K562 (cell line): ENCODE results near the gene METAP1. TPM values are rescaled to one million over a fixed set of nuclear protein-coding genes. Genes with fewer than 3 reads are reported as not detected.

Experiments used
- BMI1 ChIP-seq: fragments of 150-350 bp; IDR thresholded peaks from 2 replicates; pipeline ENCODE4 v1.6.1; 2014; ENCODE audit warnings: low read length
- BRCA1 ChIP-seq, 2 experiments: fragments of 450-650 bp in 1 of 2; sonication (generic) in 1 of 2; formaldehyde crosslinking in 1 of 2; IDR thresholded peaks; 2 replicates each; pipeline versions ENCODE4 v1.5.0 to v1.6.1; 2017 to 2020; ENCODE audit warnings: mild to moderate bottlenecking in 1 of 2, missing genetic modification reagents in 1 of 2
- FOSL1 ChIP-seq: fragments of 200-800 bp; sonication (Bioruptor generic); conservative IDR thresholded peaks from 2 replicates; pipeline ENCODE4 v1.6.1; 2016; ENCODE audit warnings: missing genetic modification characterization, missing compliant biosample characterization
- IRF2 ChIP-seq: sonication (generic); formaldehyde crosslinking; IDR thresholded peaks from 2 replicates; pipeline ENCODE4 v1.8.1; 2022; ENCODE audit warnings: mild to moderate bottlenecking, missing genetic modification reagents
- MED1 ChIP-seq: sonication (generic); formaldehyde crosslinking; IDR thresholded peaks from 2 replicates; pipeline ENCODE4 v1.8.1; 2023; ENCODE audit warnings: missing genetic modification reagents, borderline replicate concordance
- MTA2 ChIP-seq: fragments of 450-650 bp; IDR thresholded peaks from 2 replicates; pipeline ENCODE4 v1.6.1; 2016; ENCODE audit warnings: low read depth
- NCOR1 ChIP-seq: fragments of 450-650 bp; IDR thresholded peaks from 2 replicates; pipeline ENCODE4 v1.6.1; 2016; ENCODE audit warnings: mild to moderate bottlenecking, moderate library complexity
- PTRF ChIP-seq: fragments of 450-650 bp; IDR thresholded peaks from 2 replicates; pipeline ENCODE4 v1.6.1; 2016; ENCODE audit warnings: mild to moderate bottlenecking, missing genetic modification characterization, missing compliant biosample characterization
- RBM17 ChIP-seq: fragments of 200-400 bp; formaldehyde crosslinking; IDR thresholded peaks from 2 replicates; pipeline ENCODE4 v1.6.1; 2017; ENCODE audit warnings: low read depth, mild to moderate bottlenecking, low read length, borderline replicate concordance
- SOX6 ChIP-seq: fragments of 450-650 bp; IDR thresholded peaks from 2 replicates; pipeline ENCODE4 v1.6.1; 2014; ENCODE audit warnings: mild to moderate bottlenecking
- ZBTB1 ChIP-seq: sonication (generic); formaldehyde crosslinking; IDR thresholded peaks from 2 replicates; pipeline ENCODE4 v1.8.1; 2023; ENCODE audit warnings: missing genetic modification reagents, low read depth, mild to moderate bottlenecking, borderline replicate concordance
- ZNF445 ChIP-seq: fragments of 250-450 bp; sonication (Bioruptor Pico); IDR thresholded peaks from 2 replicates; pipeline ENCODE4 v1.4.0; 2020; ENCODE audit warnings: low read depth, mild to moderate bottlenecking, moderate library complexity
- ZNF696 ChIP-seq: fragments of 250-450 bp; sonication (Bioruptor Pico); conservative IDR thresholded peaks from 2 replicates; pipeline ENCODE4 v1.4.0; 2020; ENCODE audit warnings: mild to moderate bottlenecking, moderate library complexity
- polyA plus RNA-seq, 8 experiments: library from polyadenylated mRNA; depleted of rRNA in 4 of 8; stranded (reverse) in 5 of 8; unstranded in 3 of 8; fragments of >200 nt; fragmentation: Nextera tagmentation in 2 of 8; fragmentation: Illumina TruSeq in 1 of 8; extraction: Ambion mirVana in 2 of 8; extraction: Trizol in 1 of 8; gene quantifications; 2 replicates each; pipeline versions ENCODE4 v1.2.1 to v1.2.3, GENCODE V29; 2011 to 2014; ENCODE audit warnings: inconsistent platforms in 1 of 8, missing spikeins in 1 of 8
- total RNA-seq, 7 experiments: library from RNA; depleted of rRNA in 6 of 7; stranded (reverse); fragments of >200 nt in 6 of 7; fragmentation: Illumina TruSeq in 2 of 7; extraction: Trizol in 2 of 7; gene quantifications; 2 replicates each; pipeline versions ENCODE4 v1.2.1 to v1.2.3, GENCODE V29; 2011 to 2021; ENCODE audit warnings: low replicate concordance in 1 of 7
- TF ChIP-seq, protein P1 (sequence below), 2 experiments: fragments of 450-650 bp; conservative IDR thresholded peaks; 2 replicates each; pipeline ENCODE4 v1.6.1; 2017; ENCODE audit warnings: mild to moderate bottlenecking in 2 of 2, moderate library complexity in 2 of 2
- TF ChIP-seq, protein P2 (sequence below): sonication (generic); formaldehyde crosslinking; IDR thresholded peaks from 2 replicates; pipeline ENCODE4 v1.8.0; 2022; ENCODE audit warnings: mild to moderate bottlenecking, missing genetic modification reagents
- TF ChIP-seq, protein P3 (sequence below), 2 experiments: fragments of 450-650 bp; IDR thresholded peaks; 2 replicates each; pipeline ENCODE4 v1.6.1; 2016; ENCODE audit warnings: mild to moderate bottlenecking in 2 of 2, borderline replicate concordance in 1 of 2, low read depth in 1 of 2, moderate library complexity in 1 of 2

The METAP1 gene
- total and polyA plus RNA-seq, 9 of the 15 experiments (the other 6 are each of a cell fraction or from before 2014, with no cell fraction given) = 31.4 to 77.6 (median 59.5) TPM

DNA sequence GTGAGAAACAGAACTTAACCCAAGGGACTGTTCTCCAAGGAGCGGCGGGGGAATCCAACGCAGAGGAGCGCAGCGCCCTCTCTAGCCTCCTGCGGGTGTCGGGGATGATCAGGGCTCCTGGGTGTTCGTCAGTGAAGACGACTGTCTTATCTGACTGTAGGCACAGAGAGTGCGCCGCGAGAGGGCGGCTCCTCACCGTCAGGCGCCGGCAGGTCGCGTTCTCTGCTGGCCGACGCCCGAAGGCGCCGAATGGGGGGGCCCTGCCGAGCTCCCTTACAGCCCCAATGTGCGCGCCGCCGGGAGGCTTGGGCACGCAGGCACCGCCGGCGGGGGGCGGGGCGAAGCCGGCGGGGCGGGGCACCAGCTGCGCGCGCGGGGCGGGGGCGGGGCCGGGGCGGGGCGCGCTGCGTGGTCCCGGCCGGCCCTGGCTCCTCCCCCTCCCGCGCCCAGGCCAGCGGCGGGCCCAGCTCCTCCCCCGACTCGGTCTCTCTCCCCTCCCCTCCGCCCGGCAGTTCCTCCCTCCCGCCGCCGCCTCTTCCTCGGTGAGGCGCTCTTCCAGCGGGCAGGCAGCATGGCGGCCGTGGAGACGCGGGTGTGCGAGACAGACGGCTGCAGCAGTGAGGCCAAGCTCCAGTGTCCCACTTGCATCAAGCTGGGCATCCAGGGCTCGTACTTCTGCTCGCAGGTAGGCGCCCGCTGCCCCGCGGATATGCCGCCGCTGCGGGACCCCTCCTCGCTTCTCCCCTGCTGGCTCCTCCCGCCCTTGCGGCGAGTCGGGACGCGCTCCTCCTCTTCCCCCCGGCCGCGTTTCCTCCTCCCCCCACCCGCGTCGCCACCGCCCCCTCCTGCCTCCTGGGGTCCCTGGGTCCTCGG lies at the start of gene METAP1 (continued):
- no peak; the same call in 1 of the 2 replicates for TF ChIP-seq ZBTB1 (CRISPR knock-in tag)
- TF ChIP-seq NCOR1 = peak; percentile 44; the same call in 1 of the 2 replicates
- no peak for TF ChIP-seq BRCA1 (IDR thresholded peaks at IDR 0.05)
- no peak for TF ChIP-seq BRCA1 (CRISPR knock-in tag; IDR thresholded peaks at IDR 0.05)
- peak; percentile 56; the same call in 1 of the 2 replicates for TF ChIP-seq SOX6
- TF ChIP-seq, protein P1, sequence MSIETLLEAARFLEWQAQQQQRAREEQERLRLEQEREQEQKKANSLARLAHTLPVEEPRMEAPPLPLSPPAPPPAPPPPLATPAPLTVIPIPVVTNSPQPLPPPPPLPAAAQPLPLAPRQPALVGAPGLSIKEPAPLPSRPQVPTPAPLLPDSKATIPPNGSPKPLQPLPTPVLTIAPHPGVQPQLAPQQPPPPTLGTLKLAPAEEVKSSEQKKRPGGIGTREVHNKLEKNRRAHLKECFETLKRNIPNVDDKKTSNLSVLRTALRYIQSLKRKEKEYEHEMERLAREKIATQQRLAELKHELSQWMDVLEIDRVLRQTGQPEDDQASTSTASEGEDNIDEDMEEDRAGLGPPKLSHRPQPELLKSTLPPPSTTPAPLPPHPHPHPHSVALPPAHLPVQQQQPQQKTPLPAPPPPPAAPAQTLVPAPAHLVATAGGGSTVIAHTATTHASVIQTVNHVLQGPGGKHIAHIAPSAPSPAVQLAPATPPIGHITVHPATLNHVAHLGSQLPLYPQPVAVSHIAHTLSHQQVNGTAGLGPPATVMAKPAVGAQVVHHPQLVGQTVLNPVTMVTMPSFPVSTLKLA (conservative IDR thresholded peaks at IDR 0.05) = peak; percentile 65 to 84
- TF ChIP-seq, protein P2, sequence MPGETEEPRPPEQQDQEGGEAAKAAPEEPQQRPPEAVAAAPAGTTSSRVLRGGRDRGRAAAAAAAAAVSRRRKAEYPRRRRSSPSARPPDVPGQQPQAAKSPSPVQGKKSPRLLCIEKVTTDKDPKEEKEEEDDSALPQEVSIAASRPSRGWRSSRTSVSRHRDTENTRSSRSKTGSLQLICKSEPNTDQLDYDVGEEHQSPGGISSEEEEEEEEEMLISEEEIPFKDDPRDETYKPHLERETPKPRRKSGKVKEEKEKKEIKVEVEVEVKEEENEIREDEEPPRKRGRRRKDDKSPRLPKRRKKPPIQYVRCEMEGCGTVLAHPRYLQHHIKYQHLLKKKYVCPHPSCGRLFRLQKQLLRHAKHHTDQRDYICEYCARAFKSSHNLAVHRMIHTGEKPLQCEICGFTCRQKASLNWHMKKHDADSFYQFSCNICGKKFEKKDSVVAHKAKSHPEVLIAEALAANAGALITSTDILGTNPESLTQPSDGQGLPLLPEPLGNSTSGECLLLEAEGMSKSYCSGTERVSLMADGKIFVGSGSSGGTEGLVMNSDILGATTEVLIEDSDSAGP = no peak
- TF ChIP-seq ZNF696 (CRISPR knock-in tag) = no peak
- TF ChIP-seq BMI1 = no peak
- no peak for TF ChIP-seq ZNF445
- TF ChIP-seq MTA2 = no peak
- no peak for TF ChIP-seq MED1
- TF ChIP-seq, protein P3, sequence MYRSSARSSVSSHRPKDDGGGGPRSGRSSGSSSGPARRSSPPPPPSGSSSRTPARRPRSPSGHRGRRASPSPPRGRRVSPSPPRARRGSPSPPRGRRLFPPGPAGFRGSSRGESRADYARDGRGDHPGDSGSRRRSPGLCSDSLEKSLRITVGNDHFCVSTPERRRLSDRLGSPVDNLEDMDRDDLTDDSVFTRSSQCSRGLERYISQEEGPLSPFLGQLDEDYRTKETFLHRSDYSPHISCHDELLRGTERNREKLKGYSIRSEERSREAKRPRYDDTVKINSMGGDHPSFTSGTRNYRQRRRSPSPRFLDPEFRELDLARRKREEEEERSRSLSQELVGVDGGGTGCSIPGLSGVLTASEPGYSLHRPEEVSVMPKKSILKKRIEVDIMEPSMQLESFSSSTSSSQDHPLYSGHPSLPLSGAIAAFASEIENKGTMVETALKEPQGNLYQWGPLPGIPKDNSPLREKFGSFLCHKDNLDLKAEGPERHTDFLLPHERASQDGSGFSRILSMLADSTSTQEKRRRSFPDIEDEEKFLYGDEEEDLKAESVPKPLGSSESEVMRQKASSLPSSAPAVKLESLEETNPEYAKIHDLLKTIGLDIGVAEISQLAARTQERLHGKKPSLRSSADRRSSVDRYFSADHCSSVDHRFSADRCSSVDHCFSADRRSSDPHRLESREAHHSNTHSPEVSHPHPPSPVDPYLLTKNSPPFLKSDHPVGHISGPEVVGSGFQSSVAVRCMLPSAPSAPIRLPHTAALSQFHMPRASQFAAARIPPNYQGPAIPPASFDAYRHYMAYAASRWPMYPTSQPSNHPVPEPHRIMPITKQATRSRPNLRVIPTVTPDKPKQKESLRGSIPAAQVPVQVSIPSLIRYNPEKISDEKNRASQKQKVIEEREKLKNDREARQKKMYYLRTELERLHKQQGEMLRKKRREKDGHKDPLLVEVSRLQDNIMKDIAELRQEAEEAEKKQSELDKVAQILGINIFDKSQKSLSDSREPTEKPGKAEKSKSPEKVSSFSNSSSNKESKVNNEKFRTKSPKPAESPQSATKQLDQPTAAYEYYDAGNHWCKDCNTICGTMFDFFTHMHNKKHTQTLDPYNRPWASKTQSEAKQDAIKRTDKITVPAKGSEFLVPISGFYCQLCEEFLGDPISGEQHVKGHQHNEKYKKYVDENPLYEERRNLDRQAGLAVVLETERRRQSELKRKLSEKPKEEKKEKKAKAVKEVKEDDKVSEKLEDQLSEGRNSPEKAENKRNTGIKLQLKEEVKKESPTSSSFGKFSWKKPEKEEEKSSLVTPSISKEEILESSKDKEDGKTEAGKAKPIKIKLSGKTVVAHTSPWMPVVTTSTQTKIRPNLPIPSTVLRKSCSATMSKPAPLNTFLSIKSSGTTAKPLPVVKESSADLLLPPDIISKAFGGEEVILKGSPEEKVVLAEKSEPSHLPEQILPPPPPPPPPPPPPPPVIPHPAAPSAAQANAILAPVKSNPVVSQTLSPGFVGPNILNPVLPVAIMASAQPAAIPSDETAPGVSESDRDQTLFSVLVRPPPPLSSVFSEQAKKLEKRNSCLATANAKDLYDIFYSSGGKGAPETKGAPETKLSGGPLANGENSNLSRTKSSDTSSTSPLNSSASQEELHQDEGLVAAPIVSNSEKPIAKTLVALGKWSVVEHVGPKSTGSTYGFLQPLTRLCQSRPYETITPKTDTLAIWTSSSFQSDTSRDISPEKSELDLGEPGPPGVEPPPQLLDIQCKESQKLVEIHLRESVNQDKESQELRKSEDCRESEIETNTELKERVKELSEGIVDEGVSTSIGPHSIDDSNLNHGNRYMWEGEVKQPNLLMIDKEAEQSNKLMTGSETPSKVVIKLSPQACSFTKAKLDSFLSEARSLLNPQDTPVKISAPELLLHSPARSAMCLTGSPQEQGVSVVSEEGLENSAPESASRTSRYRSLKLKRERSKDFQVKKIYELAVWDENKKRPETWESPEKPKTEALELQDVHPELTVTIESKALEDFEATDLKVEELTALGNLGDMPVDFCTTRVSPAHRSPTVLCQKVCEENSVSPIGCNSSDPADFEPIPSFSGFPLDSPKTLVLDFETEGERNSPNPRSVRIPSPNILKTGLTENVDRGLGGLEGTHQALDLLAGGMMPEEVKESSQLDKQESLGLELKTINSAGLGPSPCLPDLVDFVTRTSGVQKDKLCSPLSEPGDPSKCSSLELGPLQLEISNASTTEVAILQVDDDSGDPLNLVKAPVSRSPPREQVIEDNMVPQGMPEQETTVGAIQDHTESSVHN (IDR thresholded peaks at IDR 0.05; ENCODE audit: borderline replicate concordance in 1 of 2, low read depth in 1 of 2) = no peak
- no peak for TF ChIP-seq PTRF
- no peak for TF ChIP-seq RBM17
- TF ChIP-seq IRF2 (CRISPR knock-in tag) = no peak
- no peak; the same call in 1 of the 2 replicates for TF ChIP-seq FOSL1 (tag)
